AG04450 (cell line): ENCODE measurements around the gene APPL1. TPM values are rescaled to one million over a fixed set of nuclear protein-coding genes. Genes with fewer than 3 reads are reported as not detected.

Experiments used
- CTCF ChIA-PET: fragments of 300-600, 350-600 bp; formaldehyde crosslinking; extraction: SDS; loops from one replicate; lab custom pipeline; 2022; ENCODE audit warnings: antibody characterized with exemption, inconsistent platforms; lab: Charles Lee
- POLR2A ChIA-PET: fragments of 350-600 bp; formaldehyde crosslinking; extraction: SDS; loops from one replicate; lab custom pipeline; 2021; ENCODE audit warnings: antibody characterized with exemption, inconsistent platforms; lab: Yijun Ruan, JAX
- DNase-seq: peaks from one replicate; pipeline ENCODE4 v3.0.0-alpha.2; 2011; ENCODE audit warnings: low read depth, low spot score
- H3K27ac ChIP-seq: one replicate; pipeline ENCODE4 v1.5.1; 2012; ENCODE audit warnings: low read depth, low read length, control low read depth
- H3K27me3 ChIP-seq: one replicate; pipeline ENCODE4 v1.6.0; 2012; ENCODE audit warnings: low read length; ENCODE audit not compliant: control insufficient read depth, insufficient read depth
- H3K4me3 ChIP-seq: 2 replicates; pipeline ENCODE4 v1.5.1; 2011; ENCODE audit warnings: mild to moderate bottlenecking, low read depth, low read length, control low read depth
- H3K9me3 ChIP-seq: 2 replicates; pipeline ENCODE4 v1.5.1; 2012; ENCODE audit warnings: low read length; ENCODE audit not compliant: control insufficient read depth, insufficient read depth
- CTCF ChIP-seq: IDR thresholded peaks from 2 replicates; pipeline ENCODE4 v1.5.1; 2011; ENCODE audit warnings: low read depth, low read length, control low read depth, inconsistent platforms
- polyA plus RNA-seq: library from polyadenylated mRNA; depleted of rRNA; stranded (reverse); fragments of >200 nt; gene quantifications from 2 replicates; pipeline ENCODE4 v1.2.3, GENCODE V29; 2011

Gene APPL1
- polyA plus RNA-seq, 1 experiment, result 23.5 TPM

- Histone ChIP-seq H3K27ac (no peak overlapping the region), H3K27me3 (no peaks in the 10 kb centered on the region), H3K4me3 (no peak overlapping the region), H3K9me3 (no peaks in the 10 kb centered on the region)
- POLR2A ChIA-PET, result no interaction called here
- DNase-seq, result no peak
- TF ChIP-seq CTCF, result no peak
- CTCF ChIA-PET, result interaction anchor here (1.1 kb wide), 1 partner anchor 136 kb away, joined by 3 read pairs; no protein-coding TSS in a partner anchor
Observed at GRCh38 chr3:57234613-57235575, 7.4 kb downstream of the APPL1 start.

GRCh38 chr3:57244946-57245345, 17.4 kb downstream of the APPL1 start:
- Histone ChIP-seq H3K9me3 (no peaks in the 10 kb centered on the region), H3K4me3 (no peak overlapping the region), H3K27ac (no peak overlapping the region), H3K27me3 (no peaks in the 10 kb centered on the region)
- DNase-seq, result no peak
- POLR2A ChIA-PET, result no interaction called here
- no peak for TF ChIP-seq CTCF
- CTCF ChIA-PET, result no interaction called here

- POLR2A ChIA-PET, result no interaction called here
- CTCF ChIA-PET, result no interaction called here
- no peaks in the 10 kb centered on the region for H3K27me3 ChIP-seq
- no peaks in the 10 kb centered on the region for H3K9me3 ChIP-seq
- TF ChIP-seq CTCF, result no peak
- no peak overlapping the region for H3K4me3 ChIP-seq
- no peak for DNase-seq
- no peak overlapping the region for H3K27ac ChIP-seq
Observed at GRCh38 chr3:57252404-57252803, 24.9 kb downstream of the APPL1 start.

- H3K27me3 ChIP-seq, result no peaks in the 10 kb centered on the region
- H3K4me3 ChIP-seq, result no peak overlapping the region
- no peak overlapping the region for H3K27ac ChIP-seq
- no peaks in the 10 kb centered on the region for H3K9me3 ChIP-seq
- ChIA-PET POLR2A (no interaction called here), CTCF (no interaction called here)
- no peak for DNase-seq
- no peak for TF ChIP-seq CTCF
Observed at GRCh38 chr3:57256844-57257243, 29.3 kb downstream of the APPL1 start.

- H3K4me3 ChIP-seq, result no peak overlapping the region
- POLR2A ChIA-PET, result no interaction called here
- CTCF ChIA-PET, result interaction anchor here (2.1 kb wide), 1 partner anchor 87 kb away, joined by 7 read pairs; no protein-coding TSS in a partner anchor
Observed at GRCh38 chr3:57257678-57258077, 30.1 kb downstream of the APPL1 start.

More at GRCh38 chr3:57257678-57258077, 30.1 kb downstream of the APPL1 start:
- no peaks in the 10 kb centered on the region for H3K9me3 ChIP-seq
- TF ChIP-seq CTCF, result no peak
- no peak overlapping the region for H3K27ac ChIP-seq
- DNase-seq, result no peak
- no peaks in the 10 kb centered on the region for H3K27me3 ChIP-seq
